HK-2 (cell line): Measurements from ENCODE around the gene SEC24C.
A peak's percentile ranks its signal among the peaks of the same experiment; 100 is the strongest.
"Not testable (repeated sequence)": the region's sequence is repeated elsewhere in the genome, so short reads cannot be mapped to it uniquely, and the experiment has no call there.

ENCODE experiments used
- DNase-seq: peaks from one replicate; pipeline ENCODE4 v3.0.0-alpha.2; 2018; ENCODE audit not compliant: unreplicated experiment

Gene SEC24C

GRCh38 chr10:73732426-73732825 is 11.7 kb upstream of the SEC24C start:
- no peak for DNase-seq

- DNase-seq, result no peak
Measured at GRCh38 chr10:73732931-73733623, 11.1 kb upstream of the SEC24C start.

- no peak for DNase-seq
Measured at GRCh38 chr10:73734028-73734720, 10.0 kb upstream of the SEC24C start.

GRCh38 chr10:73734796-73735305 is 9.3 kb upstream of the SEC24C start:
- no peak for DNase-seq

GRCh38 chr10:73740501-73741254 is 3.5 kb upstream of the SEC24C start:
- not testable (repeated sequence) for DNase-seq

- no peak for DNase-seq
Measured at GRCh38 chr10:73742454-73742734, 1.8 kb upstream of the SEC24C start.

GRCh38 chr10:73743327-73743904 is 756 bp upstream of the SEC24C start:
- DNase-seq, result no peak

- DNase-seq, result peak; percentile 56
Measured at GRCh38 chr10:73744664-73744975, 448 bp downstream of the SEC24C start.

GRCh38 chr10:73746721-73747120 is 2.5 kb downstream of the SEC24C start:
- no peak for DNase-seq

- DNase-seq, result no peak
Measured at GRCh38 chr10:73750819-73751218, 6.6 kb downstream of the SEC24C start.

- DNase-seq, result no peak
Measured at GRCh38 chr10:73756183-73756582, 12.0 kb downstream of the SEC24C start.

- no peak for DNase-seq
Measured at GRCh38 chr10:73758704-73759511, 14.7 kb downstream of the SEC24C start.

- no peak for DNase-seq
Measured at GRCh38 chr10:73759512-73760115, 15.4 kb downstream of the SEC24C start.

- DNase-seq, result no peak
Measured at GRCh38 chr10:73761781-73762180, 17.6 kb downstream of the SEC24C start.

- DNase-seq, result peak; percentile 41
Measured at GRCh38 chr10:73762915-73763314, 18.7 kb downstream of the SEC24C start.

GRCh38 chr10:73763343-73763742 is 19.2 kb downstream of the SEC24C start:
- DNase-seq, result no peak

- no peak for DNase-seq
Measured at GRCh38 chr10:73765066-73765465, 20.9 kb downstream of the SEC24C start.

- no peak for DNase-seq
Measured at GRCh38 chr10:73768881-73769280, 24.7 kb downstream of the SEC24C start.

- DNase-seq, result no peak
Measured at GRCh38 chr10:73769396-73769795, 25.2 kb downstream of the SEC24C start.

- no peak for DNase-seq
Measured at GRCh38 chr10:73771722-73772280, 27.6 kb downstream of the SEC24C start.
